ENCODE results near the gene MSI2. TPM values are rescaled to one million over a fixed set of nuclear protein-coding genes. Genes with fewer than 3 reads are reported as not detected.

The MSI2 gene
- total RNA-seq, 4 donors from 2014 or later: 19.7 to 35.8 (median 22.4) TPM

GRCh38 chr17:57544834-57545463 lies 288.6 kb downstream of the MSI2 start:
- Histone ChIP-seq H3K36me3 (no peaks in the 10 kb centered on the region), H3K4me1 (peaks cover 10% of the 10 kb centered on the region), H3K27ac (no peak overlapping the region), H3K9me3 (no peaks in the 10 kb centered on the region), H3K27me3 (no peaks in the 10 kb centered on the region), H3K4me3 (no peak overlapping the region)
- DNase-seq (ENCODE audit: low spot score in 2 of 2): no peak
- TF ChIP-seq, protein P1, sequence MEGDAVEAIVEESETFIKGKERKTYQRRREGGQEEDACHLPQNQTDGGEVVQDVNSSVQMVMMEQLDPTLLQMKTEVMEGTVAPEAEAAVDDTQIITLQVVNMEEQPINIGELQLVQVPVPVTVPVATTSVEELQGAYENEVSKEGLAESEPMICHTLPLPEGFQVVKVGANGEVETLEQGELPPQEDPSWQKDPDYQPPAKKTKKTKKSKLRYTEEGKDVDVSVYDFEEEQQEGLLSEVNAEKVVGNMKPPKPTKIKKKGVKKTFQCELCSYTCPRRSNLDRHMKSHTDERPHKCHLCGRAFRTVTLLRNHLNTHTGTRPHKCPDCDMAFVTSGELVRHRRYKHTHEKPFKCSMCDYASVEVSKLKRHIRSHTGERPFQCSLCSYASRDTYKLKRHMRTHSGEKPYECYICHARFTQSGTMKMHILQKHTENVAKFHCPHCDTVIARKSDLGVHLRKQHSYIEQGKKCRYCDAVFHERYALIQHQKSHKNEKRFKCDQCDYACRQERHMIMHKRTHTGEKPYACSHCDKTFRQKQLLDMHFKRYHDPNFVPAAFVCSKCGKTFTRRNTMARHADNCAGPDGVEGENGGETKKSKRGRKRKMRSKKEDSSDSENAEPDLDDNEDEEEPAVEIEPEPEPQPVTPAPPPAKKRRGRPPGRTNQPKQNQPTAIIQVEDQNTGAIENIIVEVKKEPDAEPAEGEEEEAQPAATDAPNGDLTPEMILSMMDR (IDR thresholded peaks at IDR 0.05): no peak
- no peak for TF ChIP-seq POLR2AphosphoS5 (IDR thresholded peaks at IDR 0.05)
- no peak for TF ChIP-seq POLR2A (IDR thresholded peaks at IDR 0.05)
- no peak for TF ChIP-seq EP300 (IDR thresholded peaks at IDR 0.05)
- 78% methylated on average over 7 of the region's 7 CpGs for WGBS

DNA sequence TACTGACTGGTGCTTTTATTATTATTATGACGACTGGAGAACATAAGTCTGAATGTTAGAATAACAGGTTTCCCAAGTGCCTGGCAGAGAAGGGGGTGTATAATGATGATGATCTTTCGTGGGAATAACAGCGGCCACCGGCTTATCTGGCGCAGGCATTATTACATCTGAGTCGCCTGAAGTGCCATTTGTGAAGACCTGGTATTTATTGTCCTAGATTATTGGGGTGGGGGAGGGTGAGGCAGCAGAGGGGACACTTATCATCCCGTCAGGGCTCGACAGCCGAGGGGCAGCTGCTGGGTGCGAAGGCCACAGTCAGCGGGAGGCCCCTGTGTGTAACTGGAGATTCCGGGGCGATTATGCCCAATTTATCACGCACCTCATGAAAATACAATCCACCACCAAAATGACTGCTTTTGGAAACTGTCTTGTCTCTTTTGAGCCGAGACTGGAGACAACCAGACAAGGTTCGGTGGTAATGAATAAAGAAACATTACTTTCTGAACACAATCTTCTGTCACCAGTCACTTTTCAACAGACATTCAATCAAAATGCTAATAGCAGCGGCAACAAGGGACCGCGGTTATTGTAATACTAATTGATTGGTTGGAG lies 289.5 kb downstream of the MSI2 start:
- no peak for TF ChIP-seq POLR2A (IDR thresholded peaks at IDR 0.05)
- TF ChIP-seq POLR2AphosphoS5 (IDR thresholded peaks at IDR 0.05): no peak
- TF ChIP-seq EP300 (IDR thresholded peaks at IDR 0.05): no peak
- TF ChIP-seq, protein P1 (IDR thresholded peaks at IDR 0.05): no peak
- no peak for DNase-seq (ENCODE audit: low spot score in 2 of 2)
- Histone ChIP-seq H3K4me1 (peaks cover 10% of the 10 kb centered on the region), H3K9me3 (no peaks in the 10 kb centered on the region), H3K36me3 (no peaks in the 10 kb centered on the region), H3K27ac (no peak overlapping the region), H3K27me3 (no peaks in the 10 kb centered on the region), H3K4me3 (no peak overlapping the region)
- WGBS: 95% methylated on average over 19 of the region's 19 CpGs

- H3K9me3 ChIP-seq: no peaks in the 10 kb centered on the region
- no peak overlapping the region for H3K4me3 ChIP-seq
- DNase-seq (ENCODE audit: low spot score in 2 of 2): no peak
- no peaks in the 10 kb centered on the region for H3K27me3 ChIP-seq
- WGBS: 82% methylated on average over 19 of the region's 19 CpGs
- no peak overlapping the region for H3K27ac ChIP-seq
- no peak for TF ChIP-seq EP300 (IDR thresholded peaks at IDR 0.05)
- no peak for TF ChIP-seq POLR2A (IDR thresholded peaks at IDR 0.05)
- TF ChIP-seq, protein P1 (IDR thresholded peaks at IDR 0.05): no peak
- no peak for TF ChIP-seq POLR2AphosphoS5 (IDR thresholded peaks at IDR 0.05)
- no peaks in the 10 kb centered on the region for H3K4me1 ChIP-seq
- H3K36me3 ChIP-seq: no peaks in the 10 kb centered on the region
Observed at GRCh38 chr17:57548421-57549410, 292.4 kb downstream of the MSI2 start.

DNA sequence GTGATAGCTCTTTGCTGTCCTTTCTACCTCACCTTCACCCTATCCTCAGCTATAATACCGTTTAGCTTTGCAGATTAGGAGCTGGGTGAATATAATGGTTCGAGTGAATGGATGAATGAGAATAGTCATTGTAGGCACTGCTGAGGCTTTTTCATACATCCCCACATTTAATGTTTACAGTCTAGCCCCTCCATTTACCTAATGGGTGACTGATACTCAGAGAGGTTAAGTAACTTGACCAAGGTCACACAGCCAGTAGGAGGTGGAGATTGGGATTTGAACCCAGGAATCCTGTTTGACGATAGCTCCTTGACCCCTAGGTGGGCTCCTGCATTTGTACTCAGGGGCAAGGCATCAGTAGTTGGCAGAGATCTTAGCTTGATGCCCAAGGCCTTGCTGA lies 293.1 kb downstream of the MSI2 start:
- no peaks in the 10 kb centered on the region for H3K4me1 ChIP-seq
- no peak overlapping the region for H3K27ac ChIP-seq
- WGBS: 93% methylated on average over 3 of the region's 3 CpGs
- DNase-seq (ENCODE audit: low spot score in 2 of 2): no peak
- no peaks in the 10 kb centered on the region for H3K27me3 ChIP-seq
- no peaks in the 10 kb centered on the region for H3K36me3 ChIP-seq
- TF ChIP-seq EP300 (IDR thresholded peaks at IDR 0.05) (no peak), POLR2AphosphoS5 (IDR thresholded peaks at IDR 0.05) (no peak), POLR2A (IDR thresholded peaks at IDR 0.05) (no peak)
- TF ChIP-seq, protein P1 (IDR thresholded peaks at IDR 0.05): no peak
- H3K9me3 ChIP-seq: no peaks in the 10 kb centered on the region
- no peak overlapping the region for H3K4me3 ChIP-seq

GRCh38 chr17:57550016-57550415 lies 293.7 kb downstream of the MSI2 start:
- 93% methylated on average over 10 of the region's 10 CpGs for WGBS
- no peaks in the 10 kb centered on the region for H3K4me1 ChIP-seq
- DNase-seq (ENCODE audit: low spot score in 2 of 2): no peak
- no peaks in the 10 kb centered on the region for H3K36me3 ChIP-seq
- no peak overlapping the region for H3K27ac ChIP-seq
- no peaks in the 10 kb centered on the region for H3K9me3 ChIP-seq
- H3K4me3 ChIP-seq: no peak overlapping the region
- TF ChIP-seq POLR2AphosphoS5 (IDR thresholded peaks at IDR 0.05) (no peak), POLR2A (IDR thresholded peaks at IDR 0.05) (no peak), EP300 (IDR thresholded peaks at IDR 0.05) (no peak)
- TF ChIP-seq, protein P1 (IDR thresholded peaks at IDR 0.05): no peak
- no peaks in the 10 kb centered on the region for H3K27me3 ChIP-seq

Measured in suprapubic skin (tissue), 4 donors.